Astrocyte (in vitro differentiated cells and primary cell): ENCODE results near the gene LYSMD4. TPM values are rescaled to one million over a fixed set of nuclear protein-coding genes. Genes with fewer than 3 reads are reported as not detected.

Experiments used
- DNase-seq: peaks from one replicate; pipeline ENCODE4 v3.0.0-alpha.2; 2010; ENCODE audit warnings: low read depth
- FAIRE-seq: peaks from 2 replicates; lab custom pipeline; 2011; peaks lifted over from hg19 to GRCh38; lab: Jason Lieb, UNC
- H2AFZ ChIP-seq: 2 replicates; pipeline ENCODE4 v1.6.0; 2012; ENCODE audit warnings: low read depth, low read length, inconsistent platforms
- H3K27ac ChIP-seq: 2 replicates; pipeline ENCODE4 v1.5.1; 2011; ENCODE audit warnings: low read depth, low read length, inconsistent platforms
- H3K27me3 ChIP-seq: 2 replicates; pipeline ENCODE4 v1.6.0; 2011; ENCODE audit warnings: low read length, inconsistent platforms; ENCODE audit not compliant: insufficient read depth
- H3K36me3 ChIP-seq: 2 replicates; pipeline ENCODE4 v1.5.1; 2011; ENCODE audit warnings: low read length, inconsistent platforms; ENCODE audit not compliant: insufficient read depth
- H3K4me1 ChIP-seq: 2 replicates; pipeline ENCODE4 v1.5.1; 2011; ENCODE audit warnings: low read length, inconsistent platforms; ENCODE audit not compliant: insufficient read depth
- H3K4me2 ChIP-seq: 2 replicates; pipeline ENCODE4 v1.6.0; 2012; ENCODE audit warnings: low read length, inconsistent platforms
- H3K4me3 ChIP-seq: 2 replicates; pipeline ENCODE4 v1.5.1; 2011; ENCODE audit warnings: low read depth, mild to moderate bottlenecking, low read length, inconsistent platforms; ENCODE audit not compliant: insufficient read depth
- H3K79me2 ChIP-seq: 2 replicates; pipeline ENCODE4 v1.6.0; 2012; ENCODE audit warnings: mild to moderate bottlenecking, low read length, inconsistent platforms; ENCODE audit not compliant: insufficient read depth
- H3K9ac ChIP-seq: 2 replicates; pipeline ENCODE4 v1.6.0; 2012; ENCODE audit warnings: mild to moderate bottlenecking, low read length, inconsistent platforms
- H3K9me3 ChIP-seq: 2 replicates; pipeline ENCODE4 v1.5.1; 2012; ENCODE audit warnings: low read depth, mild to moderate bottlenecking, low read length, inconsistent platforms; ENCODE audit not compliant: insufficient read depth
- H4K20me1 ChIP-seq: 2 replicates; pipeline ENCODE4 v1.6.0; 2012; ENCODE audit warnings: low read length, inconsistent platforms; ENCODE audit not compliant: insufficient read depth
- H3K27ac Mint-ChIP-seq: one replicate; pipeline ENCODE4 v1.8.0; 2021; ENCODE audit warnings: mild to moderate bottlenecking, mixed read lengths; ENCODE audit not compliant: unreplicated experiment
- H3K27me3 Mint-ChIP-seq: one replicate; pipeline ENCODE4 v1.8.0; 2021; ENCODE audit warnings: low read depth, mixed read lengths; ENCODE audit not compliant: unreplicated experiment
- H3K36me3 Mint-ChIP-seq: one replicate; pipeline ENCODE4 v1.8.0; 2021; ENCODE audit warnings: low read depth, mixed read lengths; ENCODE audit not compliant: unreplicated experiment
- H3K4me1 Mint-ChIP-seq: one replicate; pipeline ENCODE4 v1.8.0; 2021; ENCODE audit warnings: low read depth, mixed read lengths; ENCODE audit not compliant: unreplicated experiment
- H3K4me3 Mint-ChIP-seq: one replicate; pipeline ENCODE4 v1.8.0; 2021; ENCODE audit warnings: mild to moderate bottlenecking, moderate library complexity, mixed read lengths; ENCODE audit not compliant: unreplicated experiment
- H3K9me3 Mint-ChIP-seq: one replicate; pipeline ENCODE4 v1.8.0; 2021; ENCODE audit warnings: mild to moderate bottlenecking, mixed read lengths; ENCODE audit not compliant: unreplicated experiment
- EZH2 ChIP-seq: IDR thresholded peaks from 2 replicates; pipeline ENCODE4 v1.6.1; 2012; ENCODE audit warnings: mild to moderate bottlenecking, low read length, inconsistent platforms; ENCODE audit not compliant: insufficient read depth
- total RNA-seq: library from RNA; stranded (reverse); gene quantifications from 2 replicates; pipeline ENCODE4 v1.2.1, GENCODE V29; 2021
- TF ChIP-seq, protein P1 (sequence below): IDR thresholded peaks from 2 replicates; pipeline ENCODE4 v1.5.1; 2011; ENCODE audit warnings: low read depth, mild to moderate bottlenecking, inconsistent platforms, low read length, moderate library complexity; ENCODE audit not compliant: insufficient read depth

Gene LYSMD4
- total RNA-seq, 1 donor from 2014 or later = 5.0 TPM

DNA sequence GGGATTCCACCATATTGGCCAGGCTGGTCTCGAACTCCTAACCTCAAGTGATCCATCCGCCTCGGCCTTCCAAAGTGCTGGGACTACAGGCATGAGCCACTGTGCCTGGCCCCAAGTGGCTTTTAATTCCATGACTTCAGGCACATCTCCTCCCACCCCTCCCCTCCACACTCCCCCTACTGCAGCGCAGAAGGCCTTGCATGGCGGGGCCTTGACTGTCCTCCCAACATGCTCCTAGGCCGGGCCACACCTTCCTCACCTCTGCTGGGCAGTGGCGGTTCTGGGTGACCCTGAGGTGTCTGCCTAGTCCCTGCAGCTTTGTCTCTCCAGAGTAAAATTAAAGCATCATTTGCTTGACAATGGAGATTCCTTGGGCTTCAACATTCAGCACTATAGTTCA lies 6.9 kb downstream of the LYSMD4 start:
- Mint-ChIP-seq H3K4me3 (no peak overlapping the region), H3K27ac (no peak overlapping the region), H3K4me1 (no peaks in the 10 kb centered on the region), H3K36me3 (peaks cover 34% of the 10 kb centered on the region), H3K9me3 (peaks cover 8% of the 10 kb centered on the region), H3K27me3 (no peaks in the 10 kb centered on the region)
- TF ChIP-seq, protein P1, sequence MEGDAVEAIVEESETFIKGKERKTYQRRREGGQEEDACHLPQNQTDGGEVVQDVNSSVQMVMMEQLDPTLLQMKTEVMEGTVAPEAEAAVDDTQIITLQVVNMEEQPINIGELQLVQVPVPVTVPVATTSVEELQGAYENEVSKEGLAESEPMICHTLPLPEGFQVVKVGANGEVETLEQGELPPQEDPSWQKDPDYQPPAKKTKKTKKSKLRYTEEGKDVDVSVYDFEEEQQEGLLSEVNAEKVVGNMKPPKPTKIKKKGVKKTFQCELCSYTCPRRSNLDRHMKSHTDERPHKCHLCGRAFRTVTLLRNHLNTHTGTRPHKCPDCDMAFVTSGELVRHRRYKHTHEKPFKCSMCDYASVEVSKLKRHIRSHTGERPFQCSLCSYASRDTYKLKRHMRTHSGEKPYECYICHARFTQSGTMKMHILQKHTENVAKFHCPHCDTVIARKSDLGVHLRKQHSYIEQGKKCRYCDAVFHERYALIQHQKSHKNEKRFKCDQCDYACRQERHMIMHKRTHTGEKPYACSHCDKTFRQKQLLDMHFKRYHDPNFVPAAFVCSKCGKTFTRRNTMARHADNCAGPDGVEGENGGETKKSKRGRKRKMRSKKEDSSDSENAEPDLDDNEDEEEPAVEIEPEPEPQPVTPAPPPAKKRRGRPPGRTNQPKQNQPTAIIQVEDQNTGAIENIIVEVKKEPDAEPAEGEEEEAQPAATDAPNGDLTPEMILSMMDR = no peak
- no peak for TF ChIP-seq EZH2
- Histone ChIP-seq H2AFZ (no peak overlapping the region), H3K9ac (no peak overlapping the region), H3K4me3 (no peak overlapping the region), H3K36me3 (peaks cover 3% of the 10 kb centered on the region), H3K79me2 (no peaks in the 10 kb centered on the region), H3K4me1 (no peaks in the 10 kb centered on the region), H3K9me3 (peaks cover 12% of the 10 kb centered on the region), H3K27me3 (no peaks in the 10 kb centered on the region), H4K20me1 (peaks cover 9% of the 10 kb centered on the region), H3K27ac (no peak overlapping the region), H3K4me2 (no peak overlapping the region)
- DNase-seq (no peak), FAIRE-seq (no peak)

- H3K27ac Mint-ChIP-seq = no peak overlapping the region
- Histone ChIP-seq H3K9me3 (peaks cover 12% of the 10 kb centered on the region), H4K20me1 (peaks cover 19% of the 10 kb centered on the region), H3K4me3 (no peak overlapping the region), H3K9ac (no peak overlapping the region), H3K79me2 (no peaks in the 10 kb centered on the region), H3K27me3 (no peaks in the 10 kb centered on the region), H3K4me2 (no peak overlapping the region), H3K36me3 (no peaks in the 10 kb centered on the region), H3K4me1 (peaks cover 10% of the 10 kb centered on the region), H2AFZ (no peak overlapping the region), H3K27ac (no peak overlapping the region)
- no peaks in the 10 kb centered on the region for H3K27me3 Mint-ChIP-seq
- H3K9me3 Mint-ChIP-seq = peaks cover 8% of the 10 kb centered on the region
- H3K4me1 Mint-ChIP-seq = peaks cover 13% of the 10 kb centered on the region
- no peak for TF ChIP-seq EZH2
- TF ChIP-seq, protein P1 = no peak
- H3K36me3 Mint-ChIP-seq = peaks cover 32% of the 10 kb centered on the region
- H3K4me3 Mint-ChIP-seq = no peak overlapping the region
- FAIRE-seq (no peak), DNase-seq (no peak)
Observed at GRCh38 chr15:99722406-99722805, 10.8 kb downstream of the LYSMD4 start.

DNA sequence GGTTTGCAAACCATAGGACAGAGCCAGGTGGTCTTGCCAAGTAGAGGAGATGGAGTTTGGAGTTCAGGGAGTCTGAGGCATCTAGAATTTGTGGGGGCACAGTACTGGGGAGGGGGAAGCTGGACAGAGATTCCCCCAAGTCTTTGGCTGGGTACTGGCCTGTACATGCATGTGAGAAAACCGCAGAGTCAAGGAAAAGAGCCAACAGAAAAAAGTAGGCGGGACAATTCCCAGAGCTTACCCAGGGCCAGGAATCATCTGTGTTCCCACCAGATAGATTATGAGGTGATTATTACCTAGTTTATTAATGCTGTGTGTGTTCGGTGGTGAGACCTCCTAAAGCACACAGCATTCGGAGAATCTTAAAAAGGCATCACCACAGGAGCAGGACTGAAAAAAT lies 11.3 kb downstream of the LYSMD4 start:
- no peaks in the 10 kb centered on the region for H3K27me3 Mint-ChIP-seq
- H3K9me3 Mint-ChIP-seq = peaks cover 8% of the 10 kb centered on the region
- peaks cover 19% of the 10 kb centered on the region for H4K20me1 ChIP-seq
- H3K9me3 ChIP-seq = peaks cover 12% of the 10 kb centered on the region
- peaks cover 31% of the 10 kb centered on the region for H3K36me3 Mint-ChIP-seq
- FAIRE-seq = no peak
- no peak overlapping the region for H3K27ac Mint-ChIP-seq
- no peak overlapping the region for H3K27ac ChIP-seq
- no peak overlapping the region for H3K4me3 Mint-ChIP-seq
- TF ChIP-seq, protein P1 = no peak
- TF ChIP-seq EZH2 = no peak
- H3K4me1 ChIP-seq = peaks cover 10% of the 10 kb centered on the region
- no peak overlapping the region for H3K9ac ChIP-seq
- H3K36me3 ChIP-seq = no peaks in the 10 kb centered on the region
- no peak overlapping the region for H3K4me2 ChIP-seq
- no peaks in the 10 kb centered on the region for H3K27me3 ChIP-seq
- peaks cover 13% of the 10 kb centered on the region for H3K4me1 Mint-ChIP-seq
- no peak for DNase-seq
- no peak overlapping the region for H2AFZ ChIP-seq
- H3K4me3 ChIP-seq = no peak overlapping the region
- no peaks in the 10 kb centered on the region for H3K79me2 ChIP-seq
